Vagina (tissue), 2 donors: ENCODE data around the gene MAG.

Experiments
- POLR2A ChIP-seq, 2 donors: fragments of 450-650 bp; IDR thresholded peaks; one replicate each; pipeline ENCODE4 v1.6.1; 2017; ENCODE audit warnings: antibody characterized with exemption in 2 of 2, mild to moderate bottlenecking in 2 of 2, moderate library complexity in 2 of 2
- TF ChIP-seq, protein P1 (sequence below), 3 experiments: fragments of 450-650 bp in 2 of 3; fragments of 200-600 bp in 1 of 3; sonication (generic) in 1 of 3; IDR thresholded peaks; one replicate each; pipeline ENCODE4 v1.5.1; 2017 to 2019; ENCODE audit warnings: antibody characterized with exemption in 3 of 3, mild to moderate bottlenecking in 2 of 3, moderate library complexity in 2 of 3

- TF ChIP-seq, protein P1, sequence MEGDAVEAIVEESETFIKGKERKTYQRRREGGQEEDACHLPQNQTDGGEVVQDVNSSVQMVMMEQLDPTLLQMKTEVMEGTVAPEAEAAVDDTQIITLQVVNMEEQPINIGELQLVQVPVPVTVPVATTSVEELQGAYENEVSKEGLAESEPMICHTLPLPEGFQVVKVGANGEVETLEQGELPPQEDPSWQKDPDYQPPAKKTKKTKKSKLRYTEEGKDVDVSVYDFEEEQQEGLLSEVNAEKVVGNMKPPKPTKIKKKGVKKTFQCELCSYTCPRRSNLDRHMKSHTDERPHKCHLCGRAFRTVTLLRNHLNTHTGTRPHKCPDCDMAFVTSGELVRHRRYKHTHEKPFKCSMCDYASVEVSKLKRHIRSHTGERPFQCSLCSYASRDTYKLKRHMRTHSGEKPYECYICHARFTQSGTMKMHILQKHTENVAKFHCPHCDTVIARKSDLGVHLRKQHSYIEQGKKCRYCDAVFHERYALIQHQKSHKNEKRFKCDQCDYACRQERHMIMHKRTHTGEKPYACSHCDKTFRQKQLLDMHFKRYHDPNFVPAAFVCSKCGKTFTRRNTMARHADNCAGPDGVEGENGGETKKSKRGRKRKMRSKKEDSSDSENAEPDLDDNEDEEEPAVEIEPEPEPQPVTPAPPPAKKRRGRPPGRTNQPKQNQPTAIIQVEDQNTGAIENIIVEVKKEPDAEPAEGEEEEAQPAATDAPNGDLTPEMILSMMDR (IDR thresholded peaks at IDR 0.05), result no peak
- no peak for TF ChIP-seq POLR2A (IDR thresholded peaks at IDR 0.05)
Measured at GRCh38 chr19:35347171-35347929, 55.4 kb downstream of the MAG start, which contains the start of gene FFAR1.
